Spleen (tissue), 11 donors: ENCODE measurements around the gene BCO2. TPM values are rescaled to one million over a fixed set of nuclear protein-coding genes. Genes with fewer than 3 reads are reported as not detected.
A peak's percentile ranks its signal among the peaks of the same experiment; 100 is the strongest.

Experiments
- DNase-seq: peaks from one replicate; pipeline ENCODE4 v3.0.0-alpha.2; 2020
- H3K27ac ChIP-seq, 8 donors: fragments of 200-600 bp; sonication (generic) in 7 of 8; 1 replicate in 4 of 8; 2 replicates in 4 of 8; pipeline versions ENCODE4 v1.5.0 to v1.8.0; 2016 to 2021; ENCODE audit warnings: inconsistent platforms in 4 of 8, mild to moderate bottlenecking in 4 of 8, moderate library complexity in 1 of 8
- H3K27me3 ChIP-seq, 7 donors: fragments of 200-600 bp; sonication (generic) in 6 of 7; replicated peaks in 1 of 7; 1 replicate in 4 of 7; 2 replicates in 3 of 7; pipeline versions ENCODE4 v1.5.0 to v1.8.0; 2016 to 2021; ENCODE audit warnings: inconsistent platforms in 3 of 7, mild to moderate bottlenecking in 1 of 7
- H3K36me3 ChIP-seq, 6 donors: fragments of 200-600 bp; sonication (generic) in 5 of 6; 1 replicate in 4 of 6; 2 replicates in 2 of 6; pipeline versions ENCODE4 v1.5.0 to v1.8.0; 2016 to 2021; ENCODE audit warnings: inconsistent platforms in 2 of 6
- H3K4me1 ChIP-seq, 6 donors: fragments of 200-600 bp; sonication (generic) in 5 of 6; 1 replicate in 3 of 6; 2 replicates in 3 of 6; pipeline versions ENCODE4 v1.5.0 to v1.8.0; 2016 to 2021; ENCODE audit warnings: inconsistent platforms in 3 of 6
- H3K4me3 ChIP-seq, 8 donors: fragments of 200-600 bp; sonication (generic) in 7 of 8; 1 replicate in 4 of 8; 2 replicates in 4 of 8; pipeline versions ENCODE4 v1.5.0 to v1.8.0; 2016 to 2021; ENCODE audit warnings: inconsistent platforms in 4 of 8, mild to moderate bottlenecking in 4 of 8, moderate library complexity in 2 of 8
- H3K9me3 ChIP-seq, 8 donors: fragments of 200-600 bp; sonication (generic) in 7 of 8; 1 replicate in 4 of 8; 2 replicates in 4 of 8; pipeline versions ENCODE4 v1.5.0 to v1.8.0; 2016 to 2021; ENCODE audit warnings: inconsistent platforms in 4 of 8
- POLR2A ChIP-seq, 3 donors: fragments of 450-650 bp; IDR thresholded peaks; one replicate each; pipeline ENCODE4 v1.5.1; 2017; ENCODE audit warnings: antibody characterized with exemption in 3 of 3, mild to moderate bottlenecking in 1 of 3
- POLR2AphosphoS5 ChIP-seq, 3 donors: sonication (generic); formaldehyde crosslinking; IDR thresholded peaks; one replicate each; pipeline ENCODE4 v1.5.1; 2017; ENCODE audit warnings: antibody characterized with exemption in 3 of 3
- WGBS, 5 donors: extraction: QIAGEN DNeasy Blood & Tissue Kit in 3 of 5; methylation state at CpG; one replicate each; pipeline versions ENCODE4 v1.1.5 to v1.1.7; 2013 to 2018; 5-methylcytosine and 5-hydroxymethylcytosine counted together
- intact Hi-C: fragments of 100-400 bp; cut with DNase I; formaldehyde crosslinking; loops from one replicate; pipeline ENCODE4 v1.15.0; 2023; ENCODE audit warnings: low total_unique reads
- polyA plus RNA-seq, 3 donors: library from polyadenylated mRNA; stranded (reverse); fragments of 200-250 nt; gene quantifications; one replicate each; pipeline ENCODE4 v1.2.1, GENCODE V29; 2013
- total RNA-seq, 7 donors: library from RNA; depleted of rRNA in 3 of 7; stranded (reverse); fragments of >200 nt in 3 of 7; fragmentation: NEBNext Ultra II Directional in 4 of 7; extraction: Animal tissue kit (Norgen Biotek cat#: 25700) in 4 of 7; gene quantifications; one replicate each; pipeline versions ENCODE4 v1.1.0 to v1.2.1, GENCODE V29; 2016 to 2021
- TF ChIP-seq, protein P1 (sequence below), 11 experiments: fragments of 200-600 bp in 7 of 11; fragments of 450-650 bp in 4 of 11; sonication (generic) in 4 of 11; IDR thresholded peaks in 8 of 11; conservative IDR thresholded peaks in 3 of 11; 1 replicate in 7 of 11; 2 replicates in 4 of 11; pipeline versions ENCODE4 v1.4.0 to v1.8.0; 2016 to 2021; ENCODE audit warnings: antibody characterized with exemption in 11 of 11, inconsistent platforms in 4 of 11, mild to moderate bottlenecking in 1 of 11
- donor health status: healthy with polysubstance abuse.
- donor health status: DM: no; HTN: no; CAD: no; lungs with moderate emphysema.
- donor health status: DM: no; HTN: no; CAD: no.
- donor health status: Bipolar disorder and iron deficiency.
- donor health status: healthy.
- donor health status: DM: no; HTN: no; CAD: no.
- donor health status: DM: yes; HTN: yes; CAD: no.

The BCO2 gene
- total and polyA plus RNA-seq, 10 donors: 1.6 to 7.8 (median 3.8) TPM

DNA sequence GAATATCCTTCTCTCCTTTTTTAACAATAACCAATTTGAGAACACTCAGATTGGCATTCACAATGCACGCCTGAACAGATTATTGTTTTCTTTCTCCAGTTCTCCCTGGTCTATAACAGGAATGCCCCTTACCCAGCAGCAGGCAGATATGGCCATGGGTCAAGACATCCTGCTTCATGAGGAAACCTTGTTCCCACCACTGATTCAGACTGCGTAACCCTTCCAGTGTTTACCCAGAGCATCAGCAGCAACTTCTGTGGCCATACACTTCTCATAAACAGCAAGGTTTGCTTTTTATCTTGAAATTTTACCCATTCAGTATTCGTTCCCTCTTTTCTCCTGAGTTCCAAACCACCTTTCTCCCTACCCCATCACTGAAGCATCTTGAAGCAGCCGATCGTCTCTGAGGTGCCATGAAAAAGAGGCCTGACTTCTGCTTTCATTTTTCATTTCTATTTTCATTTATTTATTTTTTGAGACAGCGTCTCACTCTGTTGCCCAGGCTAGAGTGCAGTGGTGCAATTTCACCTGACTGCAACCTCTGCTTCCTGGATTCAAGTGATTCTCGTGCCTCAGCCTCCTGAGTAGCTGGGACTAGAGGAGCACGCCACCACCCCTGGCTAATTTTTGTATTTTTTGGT lies 60.6 kb downstream of the BCO2 start:
- H3K4me3 ChIP-seq: no peak overlapping the region
- 72 to 86% (median 78%) methylated on average over 8 of the region's 8 CpGs for WGBS, 5 donors
- H3K4me1 ChIP-seq: peaks cover 0 to 13% (median 0%) of the 10 kb centered on the region in 6 donors
- no peak for DNase-seq
- H3K9me3 ChIP-seq: no peaks in the 10 kb centered on the region
- no peaks in the 10 kb centered on the region for H3K27me3 ChIP-seq
- H3K27ac ChIP-seq: peak overlapping the region in 6 of 8 donors; percentile 9 to 66 (median 51)
- peaks cover 4 to 100% (median 63%) of the 10 kb centered on the region in 6 donors for H3K36me3 ChIP-seq
- intact Hi-C loops: no loop called here
- TF ChIP-seq, protein P1, sequence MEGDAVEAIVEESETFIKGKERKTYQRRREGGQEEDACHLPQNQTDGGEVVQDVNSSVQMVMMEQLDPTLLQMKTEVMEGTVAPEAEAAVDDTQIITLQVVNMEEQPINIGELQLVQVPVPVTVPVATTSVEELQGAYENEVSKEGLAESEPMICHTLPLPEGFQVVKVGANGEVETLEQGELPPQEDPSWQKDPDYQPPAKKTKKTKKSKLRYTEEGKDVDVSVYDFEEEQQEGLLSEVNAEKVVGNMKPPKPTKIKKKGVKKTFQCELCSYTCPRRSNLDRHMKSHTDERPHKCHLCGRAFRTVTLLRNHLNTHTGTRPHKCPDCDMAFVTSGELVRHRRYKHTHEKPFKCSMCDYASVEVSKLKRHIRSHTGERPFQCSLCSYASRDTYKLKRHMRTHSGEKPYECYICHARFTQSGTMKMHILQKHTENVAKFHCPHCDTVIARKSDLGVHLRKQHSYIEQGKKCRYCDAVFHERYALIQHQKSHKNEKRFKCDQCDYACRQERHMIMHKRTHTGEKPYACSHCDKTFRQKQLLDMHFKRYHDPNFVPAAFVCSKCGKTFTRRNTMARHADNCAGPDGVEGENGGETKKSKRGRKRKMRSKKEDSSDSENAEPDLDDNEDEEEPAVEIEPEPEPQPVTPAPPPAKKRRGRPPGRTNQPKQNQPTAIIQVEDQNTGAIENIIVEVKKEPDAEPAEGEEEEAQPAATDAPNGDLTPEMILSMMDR (IDR thresholded peaks at IDR 0.05 in 8 of 11, conservative IDR thresholded peaks at IDR 0.05 in 3 of 11): no peak
- TF ChIP-seq POLR2AphosphoS5 (IDR thresholded peaks at IDR 0.05) (no peak), POLR2A (IDR thresholded peaks at IDR 0.05) (no peak)

GRCh38 chr11:112237451-112237850 lies 62.1 kb downstream of the BCO2 start:
- TF ChIP-seq POLR2A (IDR thresholded peaks at IDR 0.05): no peak
- TF ChIP-seq, protein P1 (IDR thresholded peaks at IDR 0.05 in 8 of 11, conservative IDR thresholded peaks at IDR 0.05 in 3 of 11): no peak
- TF ChIP-seq POLR2AphosphoS5 (IDR thresholded peaks at IDR 0.05): no peak
- H3K4me3 ChIP-seq: no peak overlapping the region
- no peak overlapping the region for H3K27ac ChIP-seq
- no peaks in the 10 kb centered on the region for H3K9me3 ChIP-seq
- no peak for DNase-seq
- 94 to 100% (median 96%) methylated on average over 4 of the region's 4 CpGs for WGBS, 5 donors
- H3K27me3 ChIP-seq: no peaks in the 10 kb centered on the region
- intact Hi-C loops: no loop called here
- peaks cover 0 to 13% (median 0%) of the 10 kb centered on the region in 6 donors for H3K4me1 ChIP-seq
- H3K36me3 ChIP-seq: peaks cover 4 to 100% (median 59%) of the 10 kb centered on the region in 6 donors

DNA sequence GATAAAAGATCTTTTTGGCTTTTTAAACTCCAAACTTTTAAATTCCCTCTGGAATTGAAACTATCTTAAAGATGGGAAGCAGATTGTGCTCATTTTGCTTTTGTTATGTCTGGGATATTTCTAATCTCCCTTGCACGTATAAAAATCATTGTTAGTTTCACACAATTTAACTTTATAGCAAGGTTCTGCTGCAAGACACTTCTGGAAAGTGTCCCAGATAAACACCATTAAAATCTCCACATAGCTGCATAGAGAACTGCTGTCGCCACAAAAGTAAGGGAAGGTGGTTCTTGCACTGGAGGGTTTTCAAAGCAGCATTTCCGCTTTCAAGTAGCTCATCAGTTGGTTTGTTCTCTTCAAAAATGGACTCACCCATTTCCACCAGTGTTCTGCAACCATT lies 62.7 kb downstream of the BCO2 start:
- 91 to 97% (median 96%) methylated on average over 3 of the region's 3 CpGs for WGBS, 5 donors
- TF ChIP-seq, protein P1 (IDR thresholded peaks at IDR 0.05 in 8 of 11, conservative IDR thresholded peaks at IDR 0.05 in 3 of 11): no peak
- no peak for TF ChIP-seq POLR2A (IDR thresholded peaks at IDR 0.05)
- no peak for TF ChIP-seq POLR2AphosphoS5 (IDR thresholded peaks at IDR 0.05)
- intact Hi-C loops: no loop called here
- no peaks in the 10 kb centered on the region for H3K9me3 ChIP-seq
- peaks cover 0 to 13% (median 0%) of the 10 kb centered on the region in 6 donors for H3K4me1 ChIP-seq
- H3K36me3 ChIP-seq: peaks cover 4 to 100% (median 56%) of the 10 kb centered on the region in 6 donors
- no peaks in the 10 kb centered on the region for H3K27me3 ChIP-seq
- DNase-seq: no peak
- no peak overlapping the region for H3K4me3 ChIP-seq
- no peak overlapping the region for H3K27ac ChIP-seq

- intact Hi-C loops: no loop called here
Observed at GRCh38 chr11:112241486-112241885, 66.2 kb downstream of the BCO2 start.

More at GRCh38 chr11:112241486-112241885, 66.2 kb downstream of the BCO2 start:
- TF ChIP-seq POLR2AphosphoS5 (IDR thresholded peaks at IDR 0.05) (no peak), POLR2A (IDR thresholded peaks at IDR 0.05) (no peak)
- TF ChIP-seq, protein P1 (IDR thresholded peaks at IDR 0.05 in 8 of 11, conservative IDR thresholded peaks at IDR 0.05 in 3 of 11): no peak
- Histone ChIP-seq H3K36me3 (peaks cover 4 to 75% (median 33%) of the 10 kb centered on the region in 6 donors), H3K27ac (no peak overlapping the region), H3K9me3 (no peaks in the 10 kb centered on the region), H3K27me3 (no peaks in the 10 kb centered on the region), H3K4me1 (no peaks in the 10 kb centered on the region), H3K4me3 (no peak overlapping the region)
- WGBS, 5 donors: 90 to 98% (median 94%) methylated on average over 3 of the region's 3 CpGs
- DNase-seq: no peak
